ENCODE results near the gene B3GALT6. TPM values are rescaled to one million over a fixed set of nuclear protein-coding genes. Genes with fewer than 3 reads are reported as not detected.

The B3GALT6 gene
- total and polyA plus RNA-seq, 4 donors: 1.2 to 9.0 (median 8.3) TPM

DNA sequence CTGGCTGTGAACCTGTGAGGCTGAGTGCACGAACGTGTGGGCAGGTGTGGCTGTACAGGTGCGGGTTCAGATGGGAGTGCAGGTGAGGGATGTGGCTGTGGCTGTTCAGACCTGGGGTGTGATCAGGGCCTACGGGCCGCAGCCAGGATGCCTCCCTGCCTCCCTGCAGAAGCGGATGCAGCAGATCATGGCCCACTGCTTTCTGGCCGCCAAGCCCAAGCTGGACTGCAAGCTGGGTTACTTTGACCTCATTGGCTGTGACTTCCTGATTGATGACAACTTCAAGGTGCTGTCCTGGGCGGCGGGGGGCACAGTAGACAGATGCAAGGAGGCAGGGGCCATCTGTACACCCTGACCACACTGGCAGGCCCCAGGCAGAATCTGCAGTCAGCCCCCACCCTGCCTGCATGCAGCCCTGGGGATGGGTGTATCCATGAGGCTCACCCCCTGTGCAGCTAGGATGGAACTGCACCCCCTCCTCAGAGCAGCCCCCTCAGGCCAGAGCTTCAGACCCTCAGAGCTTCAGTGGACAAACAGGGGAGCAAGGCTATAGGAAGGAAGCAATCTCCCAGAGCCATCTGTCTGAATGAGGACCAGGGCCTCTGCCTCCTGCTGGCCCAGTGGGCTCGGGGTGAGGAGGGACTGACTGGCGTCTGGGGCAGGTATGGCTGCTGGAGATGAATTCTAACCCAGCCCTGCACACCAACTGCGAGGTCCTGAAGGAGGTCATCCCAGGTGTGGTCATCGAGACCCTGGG, 35.4 kb upstream of the B3GALT6 start:
- Histone ChIP-seq H3K4me3 (ENCODE audit: low read depth in 1 of 3, low read length in 3 of 3) (no peak overlapping the region), H3K27me3 (ENCODE audit: control insufficient read depth in 4 of 4, insufficient read depth in 4 of 4, low read length in 3 of 4) (no peaks in the 10 kb centered on the region), H3K9me3 (ENCODE audit: control insufficient read depth in 4 of 4, low read length in 3 of 4) (no peaks in the 10 kb centered on the region), H3K9ac (ENCODE audit: low read depth in 1 of 2, low read length in 2 of 2) (no peak overlapping the region), H3K36me3 (ENCODE audit: control insufficient read depth in 4 of 4, insufficient read depth in 3 of 4, low read depth in 1 of 4, low read length in 3 of 4) (no peaks in the 10 kb centered on the region), H3K27ac (ENCODE audit: low read depth in 1 of 2, low read length in 2 of 2) (no peak overlapping the region), H3K4me1 (ENCODE audit: control insufficient read depth in 4 of 4, insufficient read depth in 4 of 4, low read length in 3 of 4) (peaks cover 0 to 9% (median 0%) of the 10 kb centered on the region in 4 donors)
- TF ChIP-seq JUND (IDR thresholded peaks at IDR 0.05) (no peak), EGR1 (IDR thresholded peaks at IDR 0.05; ENCODE audit: low read depth in 2 of 2) (no peak)
- TF ChIP-seq, protein P1, sequence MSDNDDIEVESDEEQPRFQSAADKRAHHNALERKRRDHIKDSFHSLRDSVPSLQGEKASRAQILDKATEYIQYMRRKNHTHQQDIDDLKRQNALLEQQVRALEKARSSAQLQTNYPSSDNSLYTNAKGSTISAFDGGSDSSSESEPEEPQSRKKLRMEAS (IDR thresholded peaks at IDR 0.05): no peak
- DNase-seq (ENCODE audit: low spot score): no peak
- WGBS: 86% methylated on average over 13 of the region's 13 CpGs

DNA sequence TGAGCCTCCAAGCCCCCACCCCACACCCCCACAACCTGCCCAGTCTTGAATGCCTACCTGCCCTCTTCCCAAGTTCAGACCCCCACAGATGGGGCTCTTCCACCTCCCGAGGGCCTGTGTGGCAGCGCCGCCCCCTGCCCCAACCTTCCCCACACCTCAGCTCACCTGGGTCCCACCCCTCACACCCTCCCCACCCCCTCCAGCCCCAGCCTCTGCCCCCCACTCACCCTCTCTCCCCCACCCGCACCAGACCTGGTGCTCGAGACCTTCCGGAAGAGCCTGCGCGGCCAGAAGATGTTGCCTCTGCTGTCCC, 34.9 kb upstream of the B3GALT6 start:
- Histone ChIP-seq H3K4me1 (ENCODE audit: control insufficient read depth in 4 of 4, insufficient read depth in 4 of 4, low read length in 3 of 4) (peaks cover 0 to 9% (median 0%) of the 10 kb centered on the region in 4 donors), H3K36me3 (ENCODE audit: control insufficient read depth in 4 of 4, insufficient read depth in 3 of 4, low read depth in 1 of 4, low read length in 3 of 4) (no peaks in the 10 kb centered on the region), H3K9ac (ENCODE audit: low read depth in 1 of 2, low read length in 2 of 2) (no peak overlapping the region), H3K27me3 (ENCODE audit: control insufficient read depth in 4 of 4, insufficient read depth in 4 of 4, low read length in 3 of 4) (no peaks in the 10 kb centered on the region), H3K27ac (ENCODE audit: low read depth in 1 of 2, low read length in 2 of 2) (no peak overlapping the region), H3K4me3 (ENCODE audit: low read depth in 1 of 3, low read length in 3 of 3) (no peak overlapping the region), H3K9me3 (ENCODE audit: control insufficient read depth in 4 of 4, low read length in 3 of 4) (no peaks in the 10 kb centered on the region)
- TF ChIP-seq TAF1 (conservative IDR thresholded peaks at IDR 0.05) (no peak), YY1 (IDR thresholded peaks at IDR 0.05) (no peak), RXRA (IDR thresholded peaks at IDR 0.05) (no peak), FOXA1 (IDR thresholded peaks at IDR 0.05) (no peak), JUND (IDR thresholded peaks at IDR 0.05) (no peak), NR2F2 (IDR thresholded peaks at IDR 0.05) (no peak), EGR1 (IDR thresholded peaks at IDR 0.05; ENCODE audit: low read depth in 2 of 2) (no peak), RAD21 (IDR thresholded peaks at IDR 0.05) (no peak), HNF4G (IDR thresholded peaks at IDR 0.05) (no peak), SP1 (IDR thresholded peaks at IDR 0.05) (no peak), HNF4A (conservative IDR thresholded peaks at IDR 0.05) (no peak), FOXA2 (IDR thresholded peaks at IDR 0.05) (no peak), GABPA (IDR thresholded peaks at IDR 0.05 in 1 of 2, conservative IDR thresholded peaks at IDR 0.05 in 1 of 2) (no peak)
- TF ChIP-seq, protein P2, sequence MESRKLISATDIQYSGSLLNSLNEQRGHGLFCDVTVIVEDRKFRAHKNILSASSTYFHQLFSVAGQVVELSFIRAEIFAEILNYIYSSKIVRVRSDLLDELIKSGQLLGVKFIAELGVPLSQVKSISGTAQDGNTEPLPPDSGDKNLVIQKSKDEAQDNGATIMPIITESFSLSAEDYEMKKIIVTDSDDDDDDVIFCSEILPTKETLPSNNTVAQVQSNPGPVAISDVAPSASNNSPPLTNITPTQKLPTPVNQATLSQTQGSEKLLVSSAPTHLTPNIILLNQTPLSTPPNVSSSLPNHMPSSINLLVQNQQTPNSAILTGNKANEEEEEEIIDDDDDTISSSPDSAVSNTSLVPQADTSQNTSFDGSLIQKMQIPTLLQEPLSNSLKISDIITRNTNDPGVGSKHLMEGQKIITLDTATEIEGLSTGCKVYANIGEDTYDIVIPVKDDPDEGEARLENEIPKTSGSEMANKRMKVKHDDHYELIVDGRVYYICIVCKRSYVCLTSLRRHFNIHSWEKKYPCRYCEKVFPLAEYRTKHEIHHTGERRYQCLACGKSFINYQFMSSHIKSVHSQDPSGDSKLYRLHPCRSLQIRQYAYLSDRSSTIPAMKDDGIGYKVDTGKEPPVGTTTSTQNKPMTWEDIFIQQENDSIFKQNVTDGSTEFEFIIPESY (IDR thresholded peaks at IDR 0.05): no peak
- TF ChIP-seq, protein P3, sequence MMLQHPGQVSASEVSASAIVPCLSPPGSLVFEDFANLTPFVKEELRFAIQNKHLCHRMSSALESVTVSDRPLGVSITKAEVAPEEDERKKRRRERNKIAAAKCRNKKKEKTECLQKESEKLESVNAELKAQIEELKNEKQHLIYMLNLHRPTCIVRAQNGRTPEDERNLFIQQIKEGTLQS (IDR thresholded peaks at IDR 0.05): no peak
- TF ChIP-seq, protein P4, sequence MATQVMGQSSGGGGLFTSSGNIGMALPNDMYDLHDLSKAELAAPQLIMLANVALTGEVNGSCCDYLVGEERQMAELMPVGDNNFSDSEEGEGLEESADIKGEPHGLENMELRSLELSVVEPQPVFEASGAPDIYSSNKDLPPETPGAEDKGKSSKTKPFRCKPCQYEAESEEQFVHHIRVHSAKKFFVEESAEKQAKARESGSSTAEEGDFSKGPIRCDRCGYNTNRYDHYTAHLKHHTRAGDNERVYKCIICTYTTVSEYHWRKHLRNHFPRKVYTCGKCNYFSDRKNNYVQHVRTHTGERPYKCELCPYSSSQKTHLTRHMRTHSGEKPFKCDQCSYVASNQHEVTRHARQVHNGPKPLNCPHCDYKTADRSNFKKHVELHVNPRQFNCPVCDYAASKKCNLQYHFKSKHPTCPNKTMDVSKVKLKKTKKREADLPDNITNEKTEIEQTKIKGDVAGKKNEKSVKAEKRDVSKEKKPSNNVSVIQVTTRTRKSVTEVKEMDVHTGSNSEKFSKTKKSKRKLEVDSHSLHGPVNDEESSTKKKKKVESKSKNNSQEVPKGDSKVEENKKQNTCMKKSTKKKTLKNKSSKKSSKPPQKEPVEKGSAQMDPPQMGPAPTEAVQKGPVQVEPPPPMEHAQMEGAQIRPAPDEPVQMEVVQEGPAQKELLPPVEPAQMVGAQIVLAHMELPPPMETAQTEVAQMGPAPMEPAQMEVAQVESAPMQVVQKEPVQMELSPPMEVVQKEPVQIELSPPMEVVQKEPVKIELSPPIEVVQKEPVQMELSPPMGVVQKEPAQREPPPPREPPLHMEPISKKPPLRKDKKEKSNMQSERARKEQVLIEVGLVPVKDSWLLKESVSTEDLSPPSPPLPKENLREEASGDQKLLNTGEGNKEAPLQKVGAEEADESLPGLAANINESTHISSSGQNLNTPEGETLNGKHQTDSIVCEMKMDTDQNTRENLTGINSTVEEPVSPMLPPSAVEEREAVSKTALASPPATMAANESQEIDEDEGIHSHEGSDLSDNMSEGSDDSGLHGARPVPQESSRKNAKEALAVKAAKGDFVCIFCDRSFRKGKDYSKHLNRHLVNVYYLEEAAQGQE (IDR thresholded peaks at IDR 0.05): no peak
- TF ChIP-seq, protein P5, sequence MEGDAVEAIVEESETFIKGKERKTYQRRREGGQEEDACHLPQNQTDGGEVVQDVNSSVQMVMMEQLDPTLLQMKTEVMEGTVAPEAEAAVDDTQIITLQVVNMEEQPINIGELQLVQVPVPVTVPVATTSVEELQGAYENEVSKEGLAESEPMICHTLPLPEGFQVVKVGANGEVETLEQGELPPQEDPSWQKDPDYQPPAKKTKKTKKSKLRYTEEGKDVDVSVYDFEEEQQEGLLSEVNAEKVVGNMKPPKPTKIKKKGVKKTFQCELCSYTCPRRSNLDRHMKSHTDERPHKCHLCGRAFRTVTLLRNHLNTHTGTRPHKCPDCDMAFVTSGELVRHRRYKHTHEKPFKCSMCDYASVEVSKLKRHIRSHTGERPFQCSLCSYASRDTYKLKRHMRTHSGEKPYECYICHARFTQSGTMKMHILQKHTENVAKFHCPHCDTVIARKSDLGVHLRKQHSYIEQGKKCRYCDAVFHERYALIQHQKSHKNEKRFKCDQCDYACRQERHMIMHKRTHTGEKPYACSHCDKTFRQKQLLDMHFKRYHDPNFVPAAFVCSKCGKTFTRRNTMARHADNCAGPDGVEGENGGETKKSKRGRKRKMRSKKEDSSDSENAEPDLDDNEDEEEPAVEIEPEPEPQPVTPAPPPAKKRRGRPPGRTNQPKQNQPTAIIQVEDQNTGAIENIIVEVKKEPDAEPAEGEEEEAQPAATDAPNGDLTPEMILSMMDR (IDR thresholded peaks at IDR 0.05; ENCODE audit: low read depth, low read length, missing input control): no peak
- TF ChIP-seq, protein P1 (IDR thresholded peaks at IDR 0.05): no peak
- no peak for DNase-seq (ENCODE audit: low spot score)
- 89% methylated on average over 8 of the region's 8 CpGs for WGBS
